ENCODE measurements around the gene TSPEAR. TPM values are rescaled to one million over a fixed set of nuclear protein-coding genes. Genes with fewer than 3 reads are reported as not detected.

The TSPEAR gene
- total RNA-seq, 1 experiment from 2014 or later, result not detected

GRCh38 chr21:44703731-44704635, 7.4 kb downstream of the TSPEAR start:
- ATAC-seq (no peak), DNase-seq (ENCODE audit: low read depth, low spot score) (no peak)
- ChIA-PET CTCF (no interaction called here), POLR2A (no interaction called here)
- no peaks in the 10 kb centered on the region for H3K27me3 ChIP-seq (ENCODE audit: control insufficient read depth, insufficient read depth, low read length)
- in situ Hi-C loops (cut with HindIII; ENCODE audit: low pct_unique_long_range_greater_than_20kb, low sequenced_read_pairs) (no loop called here), intact Hi-C loops (cut with micrococcal nuclease; ENCODE audit: unreplicated experiment) (no loop called here)
- H3K4me1 ChIP-seq (ENCODE audit: control insufficient read depth, insufficient read depth, low read length), result no peaks in the 10 kb centered on the region; the same call in 1 of the 2 replicates
- no peak overlapping the region for H3K4me3 ChIP-seq (ENCODE audit: low read depth in 2 of 2, low read length in 2 of 2)
- no TSS peak for BruUV-seq (replicated peaks)
- no peak overlapping the region for H3K27ac ChIP-seq (ENCODE audit: low read length)
- H3K36me3 ChIP-seq (ENCODE audit: control insufficient read depth, insufficient read depth, low read length), result no peaks in the 10 kb centered on the region
- TF ChIP-seq, protein P1, sequence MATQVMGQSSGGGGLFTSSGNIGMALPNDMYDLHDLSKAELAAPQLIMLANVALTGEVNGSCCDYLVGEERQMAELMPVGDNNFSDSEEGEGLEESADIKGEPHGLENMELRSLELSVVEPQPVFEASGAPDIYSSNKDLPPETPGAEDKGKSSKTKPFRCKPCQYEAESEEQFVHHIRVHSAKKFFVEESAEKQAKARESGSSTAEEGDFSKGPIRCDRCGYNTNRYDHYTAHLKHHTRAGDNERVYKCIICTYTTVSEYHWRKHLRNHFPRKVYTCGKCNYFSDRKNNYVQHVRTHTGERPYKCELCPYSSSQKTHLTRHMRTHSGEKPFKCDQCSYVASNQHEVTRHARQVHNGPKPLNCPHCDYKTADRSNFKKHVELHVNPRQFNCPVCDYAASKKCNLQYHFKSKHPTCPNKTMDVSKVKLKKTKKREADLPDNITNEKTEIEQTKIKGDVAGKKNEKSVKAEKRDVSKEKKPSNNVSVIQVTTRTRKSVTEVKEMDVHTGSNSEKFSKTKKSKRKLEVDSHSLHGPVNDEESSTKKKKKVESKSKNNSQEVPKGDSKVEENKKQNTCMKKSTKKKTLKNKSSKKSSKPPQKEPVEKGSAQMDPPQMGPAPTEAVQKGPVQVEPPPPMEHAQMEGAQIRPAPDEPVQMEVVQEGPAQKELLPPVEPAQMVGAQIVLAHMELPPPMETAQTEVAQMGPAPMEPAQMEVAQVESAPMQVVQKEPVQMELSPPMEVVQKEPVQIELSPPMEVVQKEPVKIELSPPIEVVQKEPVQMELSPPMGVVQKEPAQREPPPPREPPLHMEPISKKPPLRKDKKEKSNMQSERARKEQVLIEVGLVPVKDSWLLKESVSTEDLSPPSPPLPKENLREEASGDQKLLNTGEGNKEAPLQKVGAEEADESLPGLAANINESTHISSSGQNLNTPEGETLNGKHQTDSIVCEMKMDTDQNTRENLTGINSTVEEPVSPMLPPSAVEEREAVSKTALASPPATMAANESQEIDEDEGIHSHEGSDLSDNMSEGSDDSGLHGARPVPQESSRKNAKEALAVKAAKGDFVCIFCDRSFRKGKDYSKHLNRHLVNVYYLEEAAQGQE (IDR thresholded peaks at IDR 0.05; ENCODE audit: insufficient read depth in 1 of 2, low read depth in 2 of 2, low read length in 1 of 2), result no peak
- TF ChIP-seq SIN3A (IDR thresholded peaks at IDR 0.05; ENCODE audit: borderline replicate concordance, insufficient read depth, low read depth, low read length) (no peak), TCF7L2 (IDR thresholded peaks at IDR 0.05; ENCODE audit: low read depth, low read length) (no peak), POLR2AphosphoS5 (IDR thresholded peaks at IDR 0.05; ENCODE audit: low read depth, low read length) (no peak), CTCF (IDR thresholded peaks at IDR 0.05) (no peak)
- H3K9me3 ChIP-seq (ENCODE audit: control insufficient read depth, insufficient read depth, low read depth, low read length), result no peaks in the 10 kb centered on the region

DNA sequence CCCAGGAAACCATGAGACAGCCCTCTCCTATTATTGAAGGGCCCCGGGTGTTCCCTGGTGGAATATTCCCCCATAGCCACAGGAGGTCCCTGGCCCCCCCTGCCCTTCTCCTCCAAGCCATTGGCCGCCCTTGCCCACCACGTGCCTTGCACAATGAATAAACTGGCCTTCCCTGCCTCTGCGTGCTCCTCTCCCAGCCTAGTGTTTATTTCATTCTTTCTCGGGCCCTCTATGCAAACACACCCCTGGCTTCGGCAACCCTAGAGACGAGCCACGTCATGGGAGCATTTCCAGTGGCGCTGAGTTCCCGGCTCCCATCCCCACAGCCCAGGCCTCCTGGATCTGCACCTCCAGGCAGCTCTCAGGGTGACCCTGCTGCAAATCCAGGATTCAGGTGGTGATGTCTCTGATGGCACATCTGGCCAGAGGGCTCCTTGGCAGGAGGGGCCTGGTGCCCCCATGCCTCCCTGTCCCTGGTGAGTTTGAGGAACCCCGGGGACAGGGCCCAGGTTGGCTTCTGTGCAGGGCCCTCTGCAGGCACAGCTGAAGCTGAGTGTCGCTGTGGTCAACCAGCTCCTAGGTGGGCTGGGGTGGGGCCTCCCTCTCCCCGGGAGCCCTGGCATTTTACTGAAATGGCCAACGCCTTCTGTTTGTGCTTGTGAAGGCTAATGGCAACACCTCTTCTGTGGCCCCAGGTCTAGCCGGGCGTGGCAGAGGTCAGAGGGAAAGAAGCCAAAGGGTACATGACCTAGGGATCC, 8.2 kb downstream of the TSPEAR start:
- ChIA-PET CTCF (no interaction called here), POLR2A (no interaction called here)
- Histone ChIP-seq H3K4me1 (ENCODE audit: control insufficient read depth, insufficient read depth, low read length) (no peaks in the 10 kb centered on the region), H3K9me3 (ENCODE audit: control insufficient read depth, insufficient read depth, low read depth, low read length) (no peaks in the 10 kb centered on the region), H3K4me3 (ENCODE audit: low read depth in 2 of 2, low read length in 2 of 2) (no peak overlapping the region), H3K36me3 (ENCODE audit: control insufficient read depth, insufficient read depth, low read length) (no peaks in the 10 kb centered on the region), H3K27me3 (ENCODE audit: control insufficient read depth, insufficient read depth, low read length) (no peaks in the 10 kb centered on the region), H3K27ac (ENCODE audit: low read length) (no peak overlapping the region)
- in situ Hi-C loops (cut with HindIII; ENCODE audit: low pct_unique_long_range_greater_than_20kb, low sequenced_read_pairs) (no loop called here), intact Hi-C loops (cut with micrococcal nuclease; ENCODE audit: unreplicated experiment) (no loop called here)
- ATAC-seq (0 out of 2 replicates have a peak, but pooled peaks have one; percentile 40), DNase-seq (ENCODE audit: low read depth, low spot score) (no peak)
- TF ChIP-seq POLR2AphosphoS5 (IDR thresholded peaks at IDR 0.05; ENCODE audit: low read depth, low read length) (no peak), TCF7L2 (IDR thresholded peaks at IDR 0.05; ENCODE audit: low read depth, low read length) (no peak)
- TF ChIP-seq, protein P1 (IDR thresholded peaks at IDR 0.05; ENCODE audit: insufficient read depth in 1 of 2, low read depth in 2 of 2, low read length in 1 of 2), result no peak
- no TSS peak for BruUV-seq (replicated peaks)
